Forelimb muscle (tissue), 1 donor: ENCODE data around the gene AP3M1. TPM values are rescaled to one million over a fixed set of nuclear protein-coding genes. Genes with fewer than 3 reads are reported as not detected.
"Not testable (repeated sequence)": the region's sequence is repeated elsewhere in the genome, so short reads cannot be mapped to it uniquely, and the experiment has no call there.

Experiments
- DNase-seq: peaks from one replicate; pipeline ENCODE4 v3.0.0-alpha.2; 2013; ENCODE audit warnings: low read depth
- polyA plus RNA-seq: library from polyadenylated mRNA; unstranded; fragments of 120-200 nt; gene quantifications from one replicate; pipeline ENCODE4 v1.2.1, GENCODE V29; 2013; ENCODE audit not compliant: insufficient read length

Gene AP3M1, protein sequence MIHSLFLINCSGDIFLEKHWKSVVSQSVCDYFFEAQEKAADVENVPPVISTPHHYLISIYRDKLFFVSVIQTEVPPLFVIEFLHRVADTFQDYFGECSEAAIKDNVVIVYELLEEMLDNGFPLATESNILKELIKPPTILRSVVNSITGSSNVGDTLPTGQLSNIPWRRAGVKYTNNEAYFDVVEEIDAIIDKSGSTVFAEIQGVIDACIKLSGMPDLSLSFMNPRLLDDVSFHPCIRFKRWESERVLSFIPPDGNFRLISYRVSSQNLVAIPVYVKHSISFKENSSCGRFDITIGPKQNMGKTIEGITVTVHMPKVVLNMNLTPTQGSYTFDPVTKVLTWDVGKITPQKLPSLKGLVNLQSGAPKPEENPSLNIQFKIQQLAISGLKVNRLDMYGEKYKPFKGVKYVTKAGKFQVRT
- 37.3 TPM for polyA plus RNA-seq

- DNase-seq = peak; percentile 94
Observed at GRCh38 chr10:74150204-74150989, at the start of gene AP3M1. Gene AP3M1, minus strand, starts transcription at chr10:74150828. Its CDS starts 12,449 bp downstream, at chr10:74138379.

- no peak for DNase-seq
Observed at GRCh38 chr10:74199315-74199714, 48.7 kb upstream of the AP3M1 start.

DNA sequence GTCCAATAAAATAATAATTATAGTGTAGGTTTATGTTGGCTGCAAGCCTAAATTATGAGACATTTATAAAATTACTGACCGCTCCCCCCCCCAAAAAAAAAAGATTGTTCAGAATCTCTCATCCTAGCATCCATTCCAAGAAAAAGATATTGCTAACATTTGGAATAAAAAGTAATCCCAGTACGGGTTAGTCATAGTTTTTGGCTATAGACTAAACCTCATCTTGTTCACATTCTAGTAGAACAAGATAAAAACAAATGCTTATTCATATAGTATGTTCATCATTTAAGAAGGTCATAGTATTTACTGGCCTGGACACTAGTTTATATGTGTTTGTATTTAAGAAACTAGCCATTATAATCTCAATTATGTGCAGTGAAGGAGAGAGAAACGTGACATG, 44.4 kb upstream of the AP3M1 start:
- DNase-seq = no peak

GRCh38 chr10:74194545-74194944, 43.9 kb upstream of the AP3M1 start:
- no peak for DNase-seq

GRCh38 chr10:74190494-74190893, 39.9 kb upstream of the AP3M1 start:
- DNase-seq = no peak

DNA sequence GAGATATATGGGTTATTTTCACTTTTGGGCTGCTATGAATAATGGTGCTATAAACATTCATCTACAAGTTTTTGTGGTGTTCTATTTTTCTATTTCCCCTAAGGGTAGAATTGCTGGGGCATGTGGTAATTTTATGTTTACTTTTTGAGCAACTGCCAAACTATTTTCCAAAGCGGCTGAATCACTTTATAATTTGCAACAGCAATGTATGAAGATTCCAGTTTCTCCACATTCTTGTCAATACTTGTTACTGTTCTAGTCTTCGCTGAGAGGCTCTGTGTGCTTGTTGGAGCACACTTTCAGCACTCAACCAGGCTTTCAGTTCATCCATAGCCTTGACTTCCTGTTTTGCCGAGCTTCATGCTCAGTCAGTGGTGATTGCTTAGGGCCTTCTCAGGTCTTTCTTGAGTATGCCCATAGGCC, 39.4 kb upstream of the AP3M1 start:
- DNase-seq = no peak

GRCh38 chr10:74188617-74189016, 38.0 kb upstream of the AP3M1 start:
- not testable (repeated sequence) for DNase-seq

- no peak for DNase-seq
Observed at GRCh38 chr10:74187237-74187636, 36.6 kb upstream of the AP3M1 start.

- no peak for DNase-seq
Observed at GRCh38 chr10:74186678-74187077, 36.0 kb upstream of the AP3M1 start.

DNA sequence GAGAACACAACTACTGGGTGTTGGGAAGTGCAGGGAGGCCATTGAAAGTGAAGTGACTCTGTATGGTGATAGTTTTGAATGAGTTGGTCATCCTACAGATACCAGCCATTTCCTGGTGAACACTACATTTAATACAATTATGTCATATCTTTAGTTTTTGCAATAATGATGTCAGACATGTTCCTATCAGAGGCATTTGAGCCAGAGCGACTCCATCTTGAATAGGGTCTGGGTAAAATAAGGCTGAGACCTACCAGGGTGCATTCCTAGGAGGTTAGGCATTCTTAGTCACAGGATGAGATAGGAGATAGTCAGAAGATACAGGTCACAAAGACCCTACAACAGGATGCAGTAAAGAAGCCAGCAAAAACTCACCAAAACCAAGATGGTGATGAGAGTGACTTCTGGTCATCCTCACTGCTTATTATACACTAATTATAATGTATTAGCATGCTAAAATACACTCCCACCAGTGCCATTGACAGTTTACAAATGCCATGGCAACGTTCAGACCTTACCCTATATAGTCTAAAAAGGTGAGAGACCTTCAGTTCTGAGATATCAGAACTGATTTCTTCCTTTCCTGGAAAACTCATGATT, 28.6 kb upstream of the AP3M1 start:
- no peak for DNase-seq

GRCh38 chr10:74178042-74178791, 27.6 kb upstream of the AP3M1 start:
- no peak for DNase-seq

- DNase-seq = no peak
Observed at GRCh38 chr10:74177140-74177677, 26.6 kb upstream of the AP3M1 start.

GRCh38 chr10:74176380-74177139, 25.9 kb upstream of the AP3M1 start:
- no peak for DNase-seq

- DNase-seq = no peak
Observed at GRCh38 chr10:74175510-74176379, 25.1 kb upstream of the AP3M1 start.

DNA sequence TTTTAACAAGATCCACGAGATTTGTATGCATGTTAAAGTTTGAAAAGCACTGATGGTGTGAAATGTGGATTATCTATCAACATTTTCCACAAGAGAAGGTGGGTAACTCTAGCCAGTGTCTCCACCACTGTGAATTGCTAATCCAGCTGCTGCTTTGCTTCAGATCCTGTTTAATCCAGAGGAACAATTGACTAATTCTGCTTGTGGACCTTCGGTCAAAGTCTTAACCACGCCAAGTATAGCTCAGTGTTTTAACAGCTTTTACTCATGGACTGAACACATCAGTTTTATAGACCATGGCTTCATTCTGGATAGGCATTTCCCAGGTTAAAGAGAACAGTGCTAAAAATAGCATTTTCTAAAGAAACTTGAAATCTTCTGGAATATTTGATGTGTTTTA, 23.9 kb upstream of the AP3M1 start:
- no peak for DNase-seq

DNA sequence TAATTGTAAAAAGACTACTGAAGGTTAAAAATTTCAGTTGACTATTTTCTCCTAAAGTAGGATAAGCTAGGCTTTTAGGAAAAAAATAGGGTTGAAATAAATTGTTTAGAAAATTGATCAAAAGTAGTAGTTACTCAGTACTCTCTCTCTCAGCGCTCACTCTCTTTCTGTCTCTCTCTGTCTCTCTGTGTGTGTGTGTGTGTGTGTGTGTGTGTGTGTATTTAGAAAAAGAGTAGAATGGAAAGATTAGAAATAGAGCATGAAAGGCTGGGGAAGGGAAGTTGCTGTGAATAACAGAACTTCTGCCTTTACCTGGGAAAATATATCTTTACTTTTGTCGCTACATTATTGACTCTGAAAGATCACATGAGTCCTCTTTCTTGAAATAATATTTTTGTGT, 21.0 kb upstream of the AP3M1 start:
- DNase-seq = no peak

DNA sequence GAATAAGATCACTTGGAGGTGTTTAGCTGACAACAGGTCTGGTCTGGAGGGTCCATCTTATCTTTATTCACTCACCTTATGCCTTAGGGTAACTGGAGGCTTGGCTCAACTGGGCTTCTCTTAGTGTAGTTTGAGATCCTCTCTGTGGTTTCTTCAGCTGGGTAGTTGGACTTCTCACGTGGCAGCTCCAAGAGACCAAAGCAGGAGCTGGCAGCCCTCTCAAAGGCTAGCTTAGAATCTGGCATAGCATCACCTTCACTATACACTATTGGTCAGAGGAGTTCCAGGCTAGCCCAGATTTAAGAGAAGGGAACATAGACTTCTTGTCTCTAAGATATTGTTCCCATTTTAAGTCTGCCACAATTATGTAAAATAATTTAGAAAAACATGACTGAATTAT, 16.8 kb upstream of the AP3M1 start:
- DNase-seq = no peak

GRCh38 chr10:74165530-74165901, 14.9 kb upstream of the AP3M1 start:
- no peak for DNase-seq

GRCh38 chr10:74164716-74165529, 14.3 kb upstream of the AP3M1 start:
- no peak for DNase-seq
